GM12878 (cell line): ENCODE results near the gene CCDC159. TPM values are rescaled to one million over a fixed set of nuclear protein-coding genes. Genes with fewer than 3 reads are reported as not detected.
A peak's percentile ranks its signal among the peaks of the same experiment; 100 is the strongest.
"Not testable (repeated sequence)": the region's sequence is repeated elsewhere in the genome, so short reads cannot be mapped to it uniquely, and the experiment has no call there.

Experiments used
- ATAC-seq: fragments of 200-7000 bp; cut with Tn5 transposase; 3 replicates; pipeline ENCODE4 v1.9.1; 2020; ENCODE audit warnings: mild to moderate bottlenecking, moderate library complexity
- BruUV-seq: library from RNA; stranded (reverse); fragments of 400-500 nt; replicated peaks from 2 replicates; lab custom pipeline; 2021; lab: Mats Ljungman, UMichigan
- CTCF ChIA-PET: fragments of 300-600 bp; sonication (Branson Sonifier 250); formaldehyde crosslinking; extraction: SDS; loops from one replicate; lab custom pipeline; 2021; ENCODE audit warnings: inconsistent platforms; lab: Yijun Ruan, JAX
- POLR2A ChIA-PET: fragments of 350-600 bp; formaldehyde crosslinking; extraction: SDS; loops from one replicate; lab custom pipeline; 2021; ENCODE audit warnings: inconsistent platforms; lab: Charles Lee
- RAD21 ChIA-PET: fragments of 300-600 bp; sonication (Branson Sonifier 250); formaldehyde crosslinking; loops from one replicate; lab custom pipeline; 2023; ENCODE audit warnings: antibody characterized with exemption; ENCODE audit not compliant: unreplicated experiment; lab: Charles Lee
- SMC1A ChIA-PET: fragments of 300-600 bp; sonication (Branson Sonifier 250); formaldehyde crosslinking; loops from one replicate; lab custom pipeline; 2023; ENCODE audit not compliant: unreplicated experiment, uncharacterized antibody; lab: Charles Lee
- DNase-seq: peaks from one replicate; pipeline ENCODE4 v3.0.0-alpha.2; 2011; ENCODE audit warnings: low read depth, low spot score
- FAIRE-seq: peaks from 3 replicates; lab custom pipeline; 2011; peaks lifted over from hg19 to GRCh38; lab: Jason Lieb, UNC
- H2AFZ ChIP-seq: 2 replicates; pipeline ENCODE4 v1.6.0; 2011; ENCODE audit warnings: low read depth, low read length, control low read depth; ENCODE audit not compliant: control insufficient read depth
- H3K27ac ChIP-seq: 2 replicates; pipeline ENCODE4 v1.5.1; 2011; ENCODE audit warnings: control low read depth; ENCODE audit not compliant: control insufficient read depth, insufficient read depth
- H3K27me3 ChIP-seq, 2 experiments: replicated peaks in 1 of 2; 2 replicates each; pipeline versions ENCODE4 v1.6.0 to v1.6.1; 2011; ENCODE audit warnings: low read length in 1 of 2; ENCODE audit not compliant: control insufficient read depth in 2 of 2, insufficient read depth in 2 of 2
- H3K36me3 ChIP-seq, 2 experiments: 2 replicates each; pipeline ENCODE4 v1.5.1; 2011; ENCODE audit warnings: low read length in 1 of 2; ENCODE audit not compliant: control insufficient read depth in 2 of 2, insufficient read depth in 2 of 2
- H3K4me1 ChIP-seq: 2 replicates; pipeline ENCODE4 v1.6.1; 2011; ENCODE audit warnings: mild to moderate bottlenecking, low read length, moderate library complexity, mixed read lengths; ENCODE audit not compliant: control insufficient read depth, insufficient read depth
- H3K4me2 ChIP-seq: 2 replicates; pipeline ENCODE4 v1.6.0; 2011; ENCODE audit warnings: control low read depth; ENCODE audit not compliant: control insufficient read depth, insufficient read depth
- H3K4me3 ChIP-seq: fragments of 200-600 bp; sonication (generic); 2 replicates; pipeline ENCODE4 v1.5.1; 2016
- H3K79me2 ChIP-seq: 2 replicates; pipeline ENCODE4 v1.6.0; 2011; ENCODE audit warnings: low read length; ENCODE audit not compliant: control insufficient read depth, insufficient read depth
- H3K9ac ChIP-seq: 2 replicates; pipeline ENCODE4 v1.8.0; 2011; ENCODE audit warnings: low read length, control low read depth, mixed read lengths; ENCODE audit not compliant: control insufficient read depth, insufficient read depth
- H3K9me3 ChIP-seq: replicated peaks from 3 replicates; pipeline ENCODE4 v1.5.1; 2011; ENCODE audit warnings: mild to moderate bottlenecking, low read length; ENCODE audit not compliant: control insufficient read depth, insufficient read depth
- H4K20me1 ChIP-seq: 2 replicates; pipeline ENCODE4 v1.6.0; 2011; ENCODE audit not compliant: control insufficient read depth, insufficient read depth
- CHD2 ChIP-seq: IDR thresholded peaks from 2 replicates; pipeline ENCODE4 v1.6.1; 2011; ENCODE audit warnings: low read depth, low read length, improper control_type of control experiment, borderline replicate concordance
- GATAD2B ChIP-seq: fragments of 450-650 bp; conservative IDR thresholded peaks from 2 replicates; pipeline ENCODE4 v1.6.1; 2017; ENCODE audit warnings: low read depth, mild to moderate bottlenecking, moderate library complexity
- IKZF2 ChIP-seq, 2 experiments: fragments of 450-650 bp; IDR thresholded peaks; 2 replicates each; pipeline ENCODE4 v1.6.1; 2017; ENCODE audit warnings: mild to moderate bottlenecking in 2 of 2, moderate library complexity in 2 of 2
- WGBS: methylation state at CpG from one replicate; pipeline ENCODE4 v1.1.6; 2016; ENCODE audit warnings: low lambda C conversion rate; ENCODE audit not compliant: insufficient replicate concordance, insufficient coverage; ENCODE audit errors: missing lambda C conversion rate; 5-methylcytosine and 5-hydroxymethylcytosine counted together
- in situ Hi-C: fragments of 300-500 bp; cut with MboI; formaldehyde crosslinking; loops from 9 replicates; pipeline ENCODE4 v1.14.3; 2018; ENCODE audit warnings: mixed read lengths
- intact Hi-C: fragments of 100-400 bp; cut with micrococcal nuclease; formaldehyde crosslinking; loops from one replicate; pipeline ENCODE4 v1.14.2; 2022; ENCODE audit not compliant: unreplicated experiment
- polyA plus RNA-seq, 11 experiments: library from polyadenylated mRNA; depleted of rRNA in 4 of 11; unstranded in 6 of 11; stranded (reverse) in 5 of 11; fragments of >200 nt; fragmentation: Nextera tagmentation in 4 of 11; fragmentation: Illumina TruSeq in 1 of 11; extraction: Ambion mirVana in 4 of 11; extraction: Trizol in 1 of 11; gene quantifications; 1 replicate in 1 of 11; 2 replicates in 10 of 11; pipeline versions ENCODE4 v1.2.1 to v1.2.3, GENCODE V29; 2011 to 2016; ENCODE audit warnings: inconsistent platforms in 2 of 11, missing spikeins in 2 of 11, low read depth in 1 of 11
- total RNA-seq, 4 experiments: library from RNA; depleted of rRNA in 3 of 4; stranded (reverse); fragments of >200 nt in 3 of 4; fragmentation: Illumina TruSeq in 1 of 4; extraction: Trizol in 1 of 4; gene quantifications; 2 replicates each; pipeline versions ENCODE4 v1.2.1 to v1.2.3, GENCODE V29; 2013 to 2021
- TF ChIP-seq, protein P1 (sequence below): IDR thresholded peaks from 2 replicates; pipeline ENCODE4 v1.6.1; 2012; ENCODE audit warnings: improper control_type of control experiment, low read depth, low read length; ENCODE audit not compliant: insufficient replicate concordance

Gene CCDC159
- total and polyA plus RNA-seq, 10 of the 15 experiments (the other 5 are each of a cell fraction or from before 2014, with no cell fraction given), result 0.61 to 14.7 (median 10.1) TPM

DNA sequence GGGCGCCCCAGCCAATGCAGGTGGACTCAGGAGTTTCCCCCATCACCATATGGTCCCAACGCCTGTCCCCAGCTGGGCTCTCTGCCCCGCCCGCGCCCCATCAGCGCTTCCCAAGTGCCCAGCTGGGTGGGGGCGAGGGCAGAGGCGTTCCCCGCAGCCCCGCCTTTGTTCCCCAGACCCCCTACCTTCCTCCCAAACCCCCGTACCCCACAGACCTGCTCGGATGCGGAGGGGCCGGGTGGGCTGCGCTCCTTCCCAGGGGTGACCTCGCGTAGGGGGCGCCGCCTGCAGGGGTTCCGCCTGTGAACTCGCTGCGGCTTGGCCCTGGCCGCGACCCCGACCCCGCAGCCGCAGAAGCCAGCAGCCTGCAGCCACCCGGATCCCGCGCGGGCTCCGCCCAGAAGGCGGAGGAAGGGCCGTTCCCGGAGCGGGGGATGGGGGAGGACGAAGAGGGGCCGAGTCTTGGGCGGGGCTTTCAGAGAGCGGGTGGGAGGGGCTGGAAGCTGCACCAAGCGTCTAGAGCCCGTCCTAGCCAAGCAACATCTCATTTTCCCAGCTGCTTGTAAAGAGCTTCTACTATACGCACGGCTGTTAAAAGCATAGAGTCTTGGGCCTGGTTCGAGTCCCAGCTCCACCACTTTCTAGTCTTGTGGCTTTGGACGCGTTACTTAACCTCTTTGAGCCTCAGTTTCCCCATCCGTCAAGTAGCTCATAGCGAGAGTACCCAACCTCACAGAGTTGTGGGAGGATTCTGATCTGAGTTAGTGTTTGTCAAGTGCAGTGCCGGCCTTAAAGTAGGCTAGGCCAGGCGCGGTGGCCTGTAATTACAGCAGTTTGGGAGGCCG is 6.8 kb upstream of the CCDC159 start, which contains the start of gene RAB3D (continued):
- TF ChIP-seq IKZF2 (IDR thresholded peaks at IDR 0.05) (peak in 1 of 2 experiments; percentile 14; a peak in 1 of 4 replicates), CHD2 (peak; percentile 66)

DNA sequence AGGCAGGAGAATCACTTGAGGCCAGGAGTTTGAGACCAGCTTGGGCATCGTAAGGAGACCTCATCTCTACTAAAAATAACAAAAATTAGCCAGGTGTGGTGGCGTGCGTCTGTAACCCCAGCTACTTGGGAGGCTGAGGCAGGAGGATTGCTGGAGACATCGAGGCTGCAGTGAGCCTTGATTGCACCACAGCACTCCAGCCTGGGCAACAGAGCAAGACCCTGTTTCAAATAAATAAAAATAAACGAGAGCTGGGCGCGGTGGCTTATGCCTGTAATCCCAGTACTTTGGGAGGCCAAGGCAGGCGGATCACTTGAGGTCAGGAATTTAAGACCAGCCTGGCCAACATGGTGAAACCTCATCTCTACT is 6.2 kb upstream of the CCDC159 start:
- Histone ChIP-seq H3K4me2 (peak overlapping the region; percentile 90), H3K9ac (peak overlapping the region; percentile 62; the same call in 1 of the 2 replicates), H3K4me1 (peaks cover 11% of the 10 kb centered on the region), H3K4me3 (peak overlapping the region; percentile 93)
- H3K36me3 ChIP-seq, BruUV-seq, H4K20me1 ChIP-seq, in situ Hi-C loops, H3K9me3 ChIP-seq, ATAC-seq, H3K27me3 ChIP-seq, FAIRE-seq, H2AFZ ChIP-seq, H3K79me2 ChIP-seq, DNase-seq, intact Hi-C loops, H3K27ac ChIP-seq: not testable (repeated sequence)
- 64% methylated on average over 8 of the region's 8 CpGs for WGBS
- SMC1A ChIA-PET, result interaction anchor here (0.9 to 1.6 kb wide), 5 partner anchors 15 to 160 kb away, joined by 3 to 7 read pairs (median 4); partner anchors contain the start of gene TSPAN16
- CTCF ChIA-PET, result interaction anchor here (0.6 to 2.3 kb wide), 9 partner anchors 9 to 142 kb away, joined by 3 to 11 read pairs (median 6); no protein-coding TSS in a partner anchor
- RAD21 ChIA-PET, result interaction anchor here (0.5 to 1.4 kb wide), 6 partner anchors 15 to 454 kb away, joined by 3 to 7 read pairs (median 3); partner anchors contain the start of gene SWSAP1
- POLR2A ChIA-PET, result interaction anchor here (0.6 to 2.4 kb wide), 8 partner anchors 9 to 184 kb away, joined by 3 to 13 read pairs (median 3); partner anchors contain the start of gene SWSAP1

DNA sequence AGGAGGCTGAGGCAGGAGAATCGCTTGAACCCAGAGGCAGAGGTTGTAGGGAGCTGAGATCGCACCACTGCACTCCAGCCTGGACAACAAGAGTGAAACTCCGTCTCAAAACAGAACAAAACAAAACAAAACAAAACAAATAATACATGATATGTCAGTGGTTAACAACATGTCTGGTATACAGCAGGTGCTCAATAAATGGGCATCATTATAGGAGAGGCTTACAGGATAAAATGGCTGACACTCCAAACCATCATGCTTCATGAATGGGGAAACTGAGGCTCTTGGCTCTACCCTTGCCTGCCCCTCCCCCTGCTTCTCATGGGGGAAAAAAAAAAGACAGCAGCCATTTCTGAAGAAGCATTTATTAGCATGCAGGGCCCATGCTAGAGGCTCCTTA is 3.9 kb upstream of the CCDC159 start:
- no peaks in the 10 kb centered on the region for H3K27me3 ChIP-seq
- ChIA-PET POLR2A (no interaction called here), CTCF (no interaction called here), RAD21 (no interaction called here), SMC1A (no interaction called here)
- peaks cover 10% of the 10 kb centered on the region for H3K79me2 ChIP-seq
- no peak overlapping the region for H3K4me3 ChIP-seq
- 52% methylated on average over 3 of the region's 3 CpGs for WGBS
- no peak for FAIRE-seq
- H3K4me2 ChIP-seq, result no peak overlapping the region
- no peak for ATAC-seq
- in situ Hi-C loops, result no loop called here
- intact Hi-C loops, result no loop called here
- no TSS peak for BruUV-seq
- peaks cover 14% of the 10 kb centered on the region for H3K4me1 ChIP-seq
- no peak overlapping the region for H2AFZ ChIP-seq
- no peaks in the 10 kb centered on the region for H3K9me3 ChIP-seq
- H3K9ac ChIP-seq, result no peak overlapping the region
- no peaks in the 10 kb centered on the region for H4K20me1 ChIP-seq
- DNase-seq, result no peak
- no peak overlapping the region for H3K27ac ChIP-seq
- no peaks in the 10 kb centered on the region; a peak in 1 of 4 replicates for H3K36me3 ChIP-seq
- TF ChIP-seq, protein P1, sequence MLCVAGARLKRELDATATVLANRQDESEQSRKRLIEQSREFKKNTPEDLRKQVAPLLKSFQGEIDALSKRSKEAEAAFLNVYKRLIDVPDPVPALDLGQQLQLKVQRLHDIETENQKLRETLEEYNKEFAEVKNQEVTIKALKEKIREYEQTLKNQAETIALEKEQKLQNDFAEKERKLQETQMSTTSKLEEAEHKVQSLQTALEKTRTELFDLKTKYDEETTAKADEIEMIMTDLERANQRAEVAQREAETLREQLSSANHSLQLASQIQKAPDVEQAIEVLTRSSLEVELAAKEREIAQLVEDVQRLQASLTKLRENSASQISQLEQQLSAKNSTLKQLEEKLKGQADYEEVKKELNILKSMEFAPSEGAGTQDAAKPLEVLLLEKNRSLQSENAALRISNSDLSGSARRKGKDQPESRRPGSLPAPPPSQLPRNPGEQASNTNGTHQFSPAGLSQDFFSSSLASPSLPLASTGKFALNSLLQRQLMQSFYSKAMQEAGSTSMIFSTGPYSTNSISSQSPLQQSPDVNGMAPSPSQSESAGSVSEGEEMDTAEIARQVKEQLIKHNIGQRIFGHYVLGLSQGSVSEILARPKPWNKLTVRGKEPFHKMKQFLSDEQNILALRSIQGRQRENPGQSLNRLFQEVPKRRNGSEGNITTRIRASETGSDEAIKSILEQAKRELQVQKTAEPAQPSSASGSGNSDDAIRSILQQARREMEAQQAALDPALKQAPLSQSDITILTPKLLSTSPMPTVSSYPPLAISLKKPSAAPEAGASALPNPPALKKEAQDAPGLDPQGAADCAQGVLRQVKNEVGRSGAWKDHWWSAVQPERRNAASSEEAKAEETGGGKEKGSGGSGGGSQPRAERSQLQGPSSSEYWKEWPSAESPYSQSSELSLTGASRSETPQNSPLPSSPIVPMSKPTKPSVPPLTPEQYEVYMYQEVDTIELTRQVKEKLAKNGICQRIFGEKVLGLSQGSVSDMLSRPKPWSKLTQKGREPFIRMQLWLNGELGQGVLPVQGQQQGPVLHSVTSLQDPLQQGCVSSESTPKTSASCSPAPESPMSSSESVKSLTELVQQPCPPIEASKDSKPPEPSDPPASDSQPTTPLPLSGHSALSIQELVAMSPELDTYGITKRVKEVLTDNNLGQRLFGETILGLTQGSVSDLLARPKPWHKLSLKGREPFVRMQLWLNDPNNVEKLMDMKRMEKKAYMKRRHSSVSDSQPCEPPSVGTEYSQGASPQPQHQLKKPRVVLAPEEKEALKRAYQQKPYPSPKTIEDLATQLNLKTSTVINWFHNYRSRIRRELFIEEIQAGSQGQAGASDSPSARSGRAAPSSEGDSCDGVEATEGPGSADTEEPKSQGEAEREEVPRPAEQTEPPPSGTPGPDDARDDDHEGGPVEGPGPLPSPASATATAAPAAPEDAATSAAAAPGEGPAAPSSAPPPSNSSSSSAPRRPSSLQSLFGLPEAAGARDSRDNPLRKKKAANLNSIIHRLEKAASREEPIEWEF, result no peak
- TF ChIP-seq GATAD2B, result no peak
